ENCODE results near the gene SLC39A6.
"Not testable (repeated sequence)": the region's sequence is repeated elsewhere in the genome, so short reads cannot be mapped to it uniquely, and the experiment has no call there.

Gene SLC39A6

DNA sequence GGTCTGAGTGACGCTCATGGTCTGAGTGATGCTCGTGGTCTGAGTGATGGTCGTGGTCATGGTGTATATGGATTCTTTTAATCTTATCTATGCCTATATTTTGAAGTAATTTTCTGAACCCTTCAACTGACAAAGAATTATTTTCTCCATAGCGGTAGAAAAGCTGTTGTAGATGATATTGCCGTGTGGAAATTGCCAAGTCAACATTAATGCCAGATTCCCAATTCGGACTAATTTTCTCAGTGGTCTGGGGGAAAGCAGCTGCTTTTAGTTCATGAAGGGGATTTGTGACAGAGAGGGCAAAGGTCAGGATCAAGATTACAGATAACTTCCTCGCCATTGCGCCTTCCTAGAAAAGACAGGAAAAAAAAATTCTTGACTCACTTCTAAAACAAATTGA is 2.5 kb downstream of the SLC39A6 start:
- Histone ChIP-seq H3K9ac (ENCODE audit: low read depth in 1 of 2, low read length in 2 of 2) (no peak overlapping the region), H3K9me3 (ENCODE audit: control insufficient read depth in 2 of 2, low read length in 2 of 2) (no peaks in the 10 kb centered on the region), H3K36me3 (ENCODE audit: control insufficient read depth in 2 of 2, insufficient read depth in 2 of 2, low read length in 2 of 2) (peaks cover 6 to 14% of the 10 kb centered on the region in 2 donors), H3K4me1 (ENCODE audit: control insufficient read depth in 2 of 2, insufficient read depth in 2 of 2, low read length in 2 of 2) (peaks cover 5 to 15% of the 10 kb centered on the region in 2 donors), H3K27me3 (ENCODE audit: control insufficient read depth in 2 of 2, insufficient read depth in 2 of 2, low read length in 2 of 2) (no peaks in the 10 kb centered on the region), H3K4me3 (ENCODE audit: low read length in 2 of 2) (no peak overlapping the region), H3K27ac (ENCODE audit: low read depth in 2 of 2, low read length in 2 of 2) (no peak overlapping the region)

DNA sequence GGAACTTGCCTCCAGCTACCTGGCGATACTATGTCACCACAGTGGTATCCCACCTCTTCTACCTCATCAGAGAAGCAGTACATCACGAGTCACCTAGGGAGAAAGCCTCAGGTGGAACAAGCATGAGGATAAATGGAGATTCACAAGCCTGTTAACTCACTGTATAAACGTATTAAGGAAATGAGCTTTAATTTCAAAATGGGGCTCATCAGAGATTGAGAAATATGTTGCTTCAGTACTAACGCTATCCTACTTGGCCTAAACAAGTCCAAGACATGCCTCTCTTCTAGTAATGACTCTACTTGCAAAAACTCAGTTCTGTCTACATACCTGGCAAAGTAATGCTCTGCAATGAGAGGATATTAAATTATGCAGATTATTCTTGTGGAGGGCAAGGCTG is 4.3 kb downstream of the SLC39A6 start:
- Histone ChIP-seq H3K4me1 (ENCODE audit: control insufficient read depth in 2 of 2, insufficient read depth in 2 of 2, low read length in 2 of 2) (peaks cover 0 to 2% of the 10 kb centered on the region in 2 donors), H3K4me3 (ENCODE audit: low read length in 2 of 2) (no peak overlapping the region), H3K27ac (ENCODE audit: low read depth in 2 of 2, low read length in 2 of 2) (no peak overlapping the region), H3K36me3 (ENCODE audit: control insufficient read depth in 2 of 2, insufficient read depth in 2 of 2, low read length in 2 of 2) (peaks cover 6 to 15% of the 10 kb centered on the region in 2 donors), H3K27me3 (ENCODE audit: control insufficient read depth in 2 of 2, insufficient read depth in 2 of 2, low read length in 2 of 2) (no peaks in the 10 kb centered on the region), H3K9me3 (ENCODE audit: control insufficient read depth in 2 of 2, low read length in 2 of 2) (no peaks in the 10 kb centered on the region), H3K9ac (ENCODE audit: low read depth in 1 of 2, low read length in 2 of 2) (no peak overlapping the region)

DNA sequence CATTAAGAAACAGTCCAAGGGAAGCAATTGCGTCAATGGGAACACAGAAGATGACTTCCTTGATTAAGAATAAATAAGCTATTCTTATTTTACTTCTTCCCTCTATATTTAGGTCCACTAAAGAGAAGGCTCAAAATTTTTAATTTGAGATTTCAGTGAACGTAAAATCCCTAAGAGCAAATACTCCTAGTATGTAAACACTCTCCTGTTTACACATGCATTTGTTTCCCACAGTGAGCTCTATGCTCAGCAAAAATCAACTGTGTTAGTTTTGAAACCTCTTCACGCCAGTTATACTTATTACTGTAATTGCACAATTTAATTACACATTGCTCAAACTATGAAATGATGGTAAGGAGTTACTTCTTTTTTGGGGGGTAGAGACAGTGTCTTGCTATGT is 8.8 kb downstream of the SLC39A6 start:
- no peaks in the 10 kb centered on the region for H3K27me3 ChIP-seq (ENCODE audit: control insufficient read depth in 2 of 2, insufficient read depth in 2 of 2, low read length in 2 of 2)
- H3K4me3 ChIP-seq (ENCODE audit: low read length in 2 of 2) = no peak overlapping the region
- H3K27ac ChIP-seq (ENCODE audit: low read depth in 2 of 2, low read length in 2 of 2) = no peak overlapping the region
- H3K4me1 ChIP-seq (ENCODE audit: control insufficient read depth in 2 of 2, insufficient read depth in 2 of 2, low read length in 2 of 2) = no peaks in the 10 kb centered on the region
- H3K9me3 ChIP-seq (ENCODE audit: control insufficient read depth in 2 of 2, low read length in 2 of 2) = no peaks in the 10 kb centered on the region
- peaks cover 13 to 20% of the 10 kb centered on the region in 2 donors for H3K36me3 ChIP-seq (ENCODE audit: control insufficient read depth in 2 of 2, insufficient read depth in 2 of 2, low read length in 2 of 2)
- no peak overlapping the region for H3K9ac ChIP-seq (ENCODE audit: low read depth in 1 of 2, low read length in 2 of 2)

DNA sequence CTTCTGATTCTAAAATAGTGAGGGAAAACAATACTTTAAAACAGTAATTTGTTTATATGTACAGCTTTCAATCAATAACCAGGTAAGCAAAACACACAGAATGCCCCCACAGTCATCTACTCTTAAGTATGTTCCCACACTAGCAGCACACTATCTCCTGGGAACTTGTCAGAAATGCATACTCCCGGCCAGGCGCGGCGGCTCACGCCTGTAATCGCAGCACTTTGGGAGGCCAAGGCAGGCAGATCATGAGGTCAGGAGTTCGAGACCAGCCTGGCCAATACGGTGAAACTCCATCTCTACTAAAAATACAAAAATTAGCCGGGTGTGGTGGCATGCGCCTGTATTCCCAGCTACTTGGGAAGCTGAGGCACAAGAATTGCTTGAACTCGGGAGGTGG is 12.4 kb downstream of the SLC39A6 start:
- not testable (repeated sequence) for H3K27me3 ChIP-seq (ENCODE audit: control insufficient read depth in 2 of 2, insufficient read depth in 2 of 2, low read length in 2 of 2); H3K4me3 ChIP-seq (ENCODE audit: low read length in 2 of 2); H3K4me1 ChIP-seq (ENCODE audit: control insufficient read depth in 2 of 2, insufficient read depth in 2 of 2, low read length in 2 of 2); H3K9me3 ChIP-seq (ENCODE audit: control insufficient read depth in 2 of 2, low read length in 2 of 2); H3K9ac ChIP-seq (ENCODE audit: low read depth in 1 of 2, low read length in 2 of 2); H3K27ac ChIP-seq (ENCODE audit: low read depth in 2 of 2, low read length in 2 of 2)
- H3K36me3 ChIP-seq (ENCODE audit: control insufficient read depth in 2 of 2, insufficient read depth in 2 of 2, low read length in 2 of 2) = peaks cover 27% of the 10 kb centered on the region in 2 donors

DNA sequence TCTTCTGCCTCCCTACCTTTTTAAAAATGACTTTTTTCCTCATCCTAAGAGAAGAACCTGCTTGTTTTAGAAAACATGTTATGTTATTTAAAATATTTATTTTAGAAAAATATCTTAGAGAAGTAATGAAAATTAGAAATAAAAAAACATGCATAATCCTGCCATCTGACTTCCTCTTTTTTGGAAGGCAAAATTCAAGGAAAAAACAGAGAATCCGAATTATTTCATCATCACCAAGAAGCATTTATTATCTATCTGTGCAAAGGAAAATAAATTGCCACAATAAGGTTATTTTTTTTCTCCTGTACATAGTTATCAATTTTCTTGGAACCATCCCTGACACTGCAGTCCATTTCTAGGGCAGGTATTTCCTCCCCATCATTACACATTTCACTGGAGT is 14.4 kb downstream of the SLC39A6 start:
- no peaks in the 10 kb centered on the region for H3K4me1 ChIP-seq (ENCODE audit: control insufficient read depth in 2 of 2, insufficient read depth in 2 of 2, low read length in 2 of 2)
- peaks cover 31 to 33% of the 10 kb centered on the region in 2 donors for H3K36me3 ChIP-seq (ENCODE audit: control insufficient read depth in 2 of 2, insufficient read depth in 2 of 2, low read length in 2 of 2)
- no peaks in the 10 kb centered on the region for H3K9me3 ChIP-seq (ENCODE audit: control insufficient read depth in 2 of 2, low read length in 2 of 2)
- H3K27me3 ChIP-seq (ENCODE audit: control insufficient read depth in 2 of 2, insufficient read depth in 2 of 2, low read length in 2 of 2) = no peaks in the 10 kb centered on the region
- H3K4me3 ChIP-seq (ENCODE audit: low read length in 2 of 2) = no peak overlapping the region
- H3K27ac ChIP-seq (ENCODE audit: low read depth in 2 of 2, low read length in 2 of 2) = no peak overlapping the region
- H3K9ac ChIP-seq (ENCODE audit: low read depth in 1 of 2, low read length in 2 of 2) = no peak overlapping the region

DNA sequence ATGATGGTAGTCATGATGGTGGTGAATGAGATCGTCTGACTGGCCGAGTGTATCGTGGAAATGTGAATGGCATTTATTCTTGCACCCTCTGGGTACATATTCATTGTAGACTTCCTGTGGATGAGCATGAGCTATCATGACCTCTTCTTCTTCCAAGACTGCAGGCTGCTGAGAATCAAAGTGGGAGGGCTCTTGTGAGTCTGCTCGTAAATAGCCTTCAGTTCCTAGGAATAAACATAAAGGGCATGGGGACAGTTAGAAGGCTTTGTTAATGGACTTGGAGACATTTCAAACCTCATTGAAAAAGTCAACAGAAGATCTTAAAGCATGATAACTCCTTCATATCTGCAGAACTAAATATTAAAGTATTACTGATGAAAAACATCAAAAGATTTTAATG is 14.9 kb downstream of the SLC39A6 start:
- Histone ChIP-seq H3K9me3 (ENCODE audit: control insufficient read depth in 2 of 2, low read length in 2 of 2) (no peaks in the 10 kb centered on the region), H3K36me3 (ENCODE audit: control insufficient read depth in 2 of 2, insufficient read depth in 2 of 2, low read length in 2 of 2) (peaks cover 31 to 33% of the 10 kb centered on the region in 2 donors), H3K27me3 (ENCODE audit: control insufficient read depth in 2 of 2, insufficient read depth in 2 of 2, low read length in 2 of 2) (no peaks in the 10 kb centered on the region), H3K4me1 (ENCODE audit: control insufficient read depth in 2 of 2, insufficient read depth in 2 of 2, low read length in 2 of 2) (no peaks in the 10 kb centered on the region), H3K4me3 (ENCODE audit: low read length in 2 of 2) (no peak overlapping the region), H3K9ac (ENCODE audit: low read depth in 1 of 2, low read length in 2 of 2) (no peak overlapping the region), H3K27ac (ENCODE audit: low read depth in 2 of 2, low read length in 2 of 2) (no peak overlapping the region)

DNA sequence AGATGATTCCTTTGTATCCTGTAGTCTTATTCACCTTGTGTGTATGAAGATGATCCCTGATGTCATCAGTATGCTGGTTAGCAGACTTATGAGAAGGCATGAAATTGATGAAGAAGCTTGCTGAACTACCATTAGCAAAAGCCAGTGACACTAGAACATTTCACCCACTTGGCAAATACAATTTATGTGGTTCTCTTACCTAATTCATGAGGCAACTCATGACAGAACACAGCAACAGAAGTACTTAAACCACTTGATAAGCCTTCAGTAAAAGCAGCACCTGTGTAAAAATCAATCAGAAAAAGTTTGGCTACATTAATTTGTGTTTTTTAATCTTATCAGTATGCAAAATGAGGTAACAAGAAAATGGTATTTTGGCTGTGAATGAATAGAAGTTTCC is 16.8 kb downstream of the SLC39A6 start:
- Histone ChIP-seq H3K4me3 (ENCODE audit: low read length in 2 of 2) (no peak overlapping the region), H3K9me3 (ENCODE audit: control insufficient read depth in 2 of 2, low read length in 2 of 2) (no peaks in the 10 kb centered on the region), H3K9ac (ENCODE audit: low read depth in 1 of 2, low read length in 2 of 2) (no peak overlapping the region), H3K27ac (ENCODE audit: low read depth in 2 of 2, low read length in 2 of 2) (no peak overlapping the region), H3K4me1 (ENCODE audit: control insufficient read depth in 2 of 2, insufficient read depth in 2 of 2, low read length in 2 of 2) (no peaks in the 10 kb centered on the region), H3K36me3 (ENCODE audit: control insufficient read depth in 2 of 2, insufficient read depth in 2 of 2, low read length in 2 of 2) (peaks cover 31 to 35% of the 10 kb centered on the region in 2 donors), H3K27me3 (ENCODE audit: control insufficient read depth in 2 of 2, insufficient read depth in 2 of 2, low read length in 2 of 2) (no peaks in the 10 kb centered on the region)

DNA sequence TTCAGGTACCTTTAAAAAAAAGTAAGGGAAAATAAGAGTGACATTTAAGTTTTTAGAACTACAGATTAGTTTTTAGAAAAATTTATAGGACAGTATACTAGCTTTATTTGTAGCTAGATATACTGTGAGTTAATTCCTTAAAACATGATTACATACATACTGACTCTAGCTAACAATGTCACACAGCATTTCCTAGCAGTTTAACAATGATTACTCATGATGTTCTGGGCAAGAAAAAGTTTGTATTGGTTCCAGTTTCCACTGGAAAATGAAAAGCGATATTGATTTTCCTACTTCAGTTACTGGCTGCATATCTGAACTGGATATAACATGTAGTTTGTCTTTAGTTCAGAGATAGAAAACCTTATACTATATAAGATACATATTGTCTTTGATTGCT is 19.4 kb downstream of the SLC39A6 start:
- Histone ChIP-seq H3K36me3 (ENCODE audit: control insufficient read depth in 2 of 2, insufficient read depth in 2 of 2, low read length in 2 of 2) (peaks cover 25 to 28% of the 10 kb centered on the region in 2 donors), H3K4me3 (ENCODE audit: low read length in 2 of 2) (no peak overlapping the region), H3K27me3 (ENCODE audit: control insufficient read depth in 2 of 2, insufficient read depth in 2 of 2, low read length in 2 of 2) (no peaks in the 10 kb centered on the region), H3K4me1 (ENCODE audit: control insufficient read depth in 2 of 2, insufficient read depth in 2 of 2, low read length in 2 of 2) (no peaks in the 10 kb centered on the region), H3K9ac (ENCODE audit: low read depth in 1 of 2, low read length in 2 of 2) (no peak overlapping the region), H3K9me3 (ENCODE audit: control insufficient read depth in 2 of 2, low read length in 2 of 2) (no peaks in the 10 kb centered on the region), H3K27ac (ENCODE audit: low read depth in 2 of 2, low read length in 2 of 2) (no peak overlapping the region)

DNA sequence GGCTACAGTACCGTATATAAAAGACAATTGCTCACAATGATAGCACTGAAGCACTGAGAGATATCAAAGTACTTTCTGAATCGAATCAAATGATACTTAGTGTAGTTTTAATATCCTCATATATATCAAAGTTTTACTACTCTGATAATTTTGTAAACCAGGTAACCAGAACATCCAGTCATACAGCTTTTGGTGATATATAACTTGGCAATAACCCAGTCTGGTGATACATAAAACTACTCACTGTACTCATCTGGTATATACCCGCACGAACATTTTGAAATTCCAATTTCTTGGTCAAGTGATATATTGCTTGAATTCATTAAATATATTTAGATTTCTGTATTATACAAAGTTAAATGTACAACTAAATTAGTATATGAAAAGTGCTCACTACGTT is 20.5 kb downstream of the SLC39A6 start:
- no peaks in the 10 kb centered on the region for H3K4me1 ChIP-seq (ENCODE audit: control insufficient read depth in 2 of 2, insufficient read depth in 2 of 2, low read length in 2 of 2)
- H3K9ac ChIP-seq (ENCODE audit: low read depth in 1 of 2, low read length in 2 of 2) = no peak overlapping the region
- no peaks in the 10 kb centered on the region for H3K9me3 ChIP-seq (ENCODE audit: control insufficient read depth in 2 of 2, low read length in 2 of 2)
- no peak overlapping the region for H3K27ac ChIP-seq (ENCODE audit: low read depth in 2 of 2, low read length in 2 of 2)
- no peak overlapping the region for H3K4me3 ChIP-seq (ENCODE audit: low read length in 2 of 2)
- H3K27me3 ChIP-seq (ENCODE audit: control insufficient read depth in 2 of 2, insufficient read depth in 2 of 2, low read length in 2 of 2) = no peaks in the 10 kb centered on the region
- H3K36me3 ChIP-seq (ENCODE audit: control insufficient read depth in 2 of 2, insufficient read depth in 2 of 2, low read length in 2 of 2) = peaks cover 18 to 24% of the 10 kb centered on the region in 2 donors

DNA sequence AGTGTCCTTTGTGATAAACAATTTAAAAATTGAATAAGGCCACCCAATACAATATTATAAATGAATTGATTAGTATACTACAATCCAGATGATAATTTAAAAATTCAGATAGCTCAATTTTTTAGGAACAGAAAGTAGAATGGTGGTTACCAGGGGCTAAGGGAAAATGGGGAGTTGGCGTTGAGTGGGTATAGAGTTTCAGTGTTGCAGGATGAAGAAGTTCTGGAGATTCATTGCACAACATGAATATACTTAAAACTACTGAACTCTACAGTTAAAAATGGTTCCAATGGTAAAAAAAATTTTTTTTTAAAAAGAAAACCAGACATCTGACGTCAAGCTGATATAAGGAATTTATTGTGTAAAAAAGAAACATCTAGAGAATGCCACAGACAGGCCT is 20.9 kb downstream of the SLC39A6 start:
- Histone ChIP-seq H3K27me3 (ENCODE audit: control insufficient read depth in 2 of 2, insufficient read depth in 2 of 2, low read length in 2 of 2) (no peaks in the 10 kb centered on the region), H3K4me3 (ENCODE audit: low read length in 2 of 2) (no peak overlapping the region), H3K9me3 (ENCODE audit: control insufficient read depth in 2 of 2, low read length in 2 of 2) (no peaks in the 10 kb centered on the region), H3K4me1 (ENCODE audit: control insufficient read depth in 2 of 2, insufficient read depth in 2 of 2, low read length in 2 of 2) (no peaks in the 10 kb centered on the region), H3K9ac (ENCODE audit: low read depth in 1 of 2, low read length in 2 of 2) (no peak overlapping the region), H3K27ac (ENCODE audit: low read depth in 2 of 2, low read length in 2 of 2) (no peak overlapping the region), H3K36me3 (ENCODE audit: control insufficient read depth in 2 of 2, insufficient read depth in 2 of 2, low read length in 2 of 2) (peaks cover 16 to 22% of the 10 kb centered on the region in 2 donors)

DNA sequence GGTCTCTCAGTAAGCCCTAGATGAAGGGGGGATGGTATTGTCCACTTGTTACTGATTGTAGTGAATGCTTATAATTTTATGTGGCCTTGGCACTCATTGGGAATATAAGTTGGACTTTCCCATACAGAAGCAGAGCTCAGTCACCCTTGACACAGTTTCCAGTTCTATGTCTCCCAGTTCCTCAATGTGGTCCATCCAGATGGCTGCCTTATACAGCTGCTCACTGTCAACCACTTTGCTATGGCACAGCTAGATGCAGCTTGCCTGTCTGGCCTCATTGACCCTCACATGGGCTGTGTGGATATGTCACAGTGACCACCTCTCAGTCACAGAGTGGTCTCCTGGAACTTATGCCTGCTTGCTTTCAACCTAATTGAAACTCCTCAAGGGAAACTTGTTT is 21.7 kb downstream of the SLC39A6 start:
- no peak overlapping the region for H3K27ac ChIP-seq (ENCODE audit: low read depth in 2 of 2, low read length in 2 of 2)
- no peaks in the 10 kb centered on the region for H3K9me3 ChIP-seq (ENCODE audit: control insufficient read depth in 2 of 2, low read length in 2 of 2)
- H3K4me3 ChIP-seq (ENCODE audit: low read length in 2 of 2) = no peak overlapping the region
- H3K36me3 ChIP-seq (ENCODE audit: control insufficient read depth in 2 of 2, insufficient read depth in 2 of 2, low read length in 2 of 2) = peaks cover 13 to 16% of the 10 kb centered on the region in 2 donors
- H3K9ac ChIP-seq (ENCODE audit: low read depth in 1 of 2, low read length in 2 of 2) = no peak overlapping the region
- no peaks in the 10 kb centered on the region for H3K4me1 ChIP-seq (ENCODE audit: control insufficient read depth in 2 of 2, insufficient read depth in 2 of 2, low read length in 2 of 2)
- no peaks in the 10 kb centered on the region for H3K27me3 ChIP-seq (ENCODE audit: control insufficient read depth in 2 of 2, insufficient read depth in 2 of 2, low read length in 2 of 2)

All from mucosa of rectum (tissue), 2 donors.